K562 (cell line): ENCODE measurements around the gene SIGLEC11. TPM values are rescaled to one million over a fixed set of nuclear protein-coding genes. Genes with fewer than 3 reads are reported as not detected.

Experiments used
- BRD4 ChIP-seq: fragments of 200-600 bp; sonication (generic); IDR thresholded peaks from 2 replicates; pipeline ENCODE4 v1.6.1; 2017; ENCODE audit warnings: inconsistent platforms
- CAMTA2 ChIP-seq: fragments of 250-450 bp; sonication (Bioruptor Pico); conservative IDR thresholded peaks from 2 replicates; pipeline ENCODE4 v1.5.1; 2022
- CBX3 ChIP-seq, 2 experiments: IDR thresholded peaks; 1 replicate in 1 of 2; 2 replicates in 1 of 2; pipeline ENCODE4 v1.6.1; 2012; ENCODE audit warnings: inconsistent platforms in 2 of 2, low read length in 2 of 2, borderline replicate concordance in 1 of 2, control low read depth in 1 of 2
- HMG20B ChIP-seq: fragments of 250-450 bp; sonication (Bioruptor Pico); IDR thresholded peaks from 2 replicates; pipeline ENCODE4 v1.5.0; 2021; ENCODE audit warnings: mild to moderate bottlenecking
- HOMEZ ChIP-seq: fragments of 250-450 bp; sonication (Bioruptor Pico); IDR thresholded peaks from 2 replicates; pipeline ENCODE4 v1.4.0; 2020; ENCODE audit warnings: mild to moderate bottlenecking, moderate library complexity
- LARP7 ChIP-seq: fragments of 450-650 bp; IDR thresholded peaks from 2 replicates; pipeline ENCODE4 v1.6.1; 2016
- MLLT1 ChIP-seq, 2 experiments: fragments of 450-650 bp; IDR thresholded peaks; 2 replicates each; pipeline ENCODE4 v1.6.1; 2016
- MTA3 ChIP-seq: fragments of 450-650 bp; formaldehyde crosslinking; IDR thresholded peaks from 2 replicates; pipeline ENCODE4 v1.6.1; 2017; ENCODE audit warnings: mild to moderate bottlenecking, borderline replicate concordance
- RAD21 ChIP-seq, 2 experiments: fragments of 250-450 bp in 1 of 2; fragments of 450-650 bp in 1 of 2; sonication (Bioruptor Pico) in 1 of 2; formaldehyde crosslinking in 1 of 2; IDR thresholded peaks in 1 of 2; conservative IDR thresholded peaks in 1 of 2; 2 replicates each; pipeline versions ENCODE4 v1.4.0 to v1.8.0; 2020 to 2022; ENCODE audit warnings: mild to moderate bottlenecking in 2 of 2, moderate library complexity in 1 of 2
- RFX7 ChIP-seq: fragments of 250-450 bp; sonication (Bioruptor Pico); IDR thresholded peaks from 2 replicates; pipeline ENCODE4 v1.5.1; 2021; ENCODE audit warnings: mild to moderate bottlenecking
- RREB1 ChIP-seq: fragments of 250-450 bp; sonication (Bioruptor Pico); IDR thresholded peaks from 2 replicates; pipeline ENCODE4 v1.4.0; 2020
- SNRNP70 ChIP-seq: fragments of 200-400 bp; formaldehyde crosslinking; optimal IDR thresholded peaks from 2 replicates; pipeline ENCODE3; 2017; ENCODE audit warnings: low read depth, low read length
- SOX6 ChIP-seq: fragments of 450-650 bp; IDR thresholded peaks from 2 replicates; pipeline ENCODE4 v1.6.1; 2014; ENCODE audit warnings: mild to moderate bottlenecking
- TCF15 ChIP-seq: fragments of 250-450 bp; sonication (Bioruptor Pico); IDR thresholded peaks from 2 replicates; pipeline ENCODE4 v1.8.0; 2022; ENCODE audit warnings: moderate library complexity, mild to moderate bottlenecking, inconsistent platforms
- THRA ChIP-seq: fragments of 450-650 bp; IDR thresholded peaks from 2 replicates; pipeline ENCODE4 v1.6.1; 2017; ENCODE audit warnings: mild to moderate bottlenecking, moderate library complexity
- THRAP3 ChIP-seq: fragments of 450-650 bp; IDR thresholded peaks from 2 replicates; pipeline ENCODE4 v1.6.1; 2016; ENCODE audit warnings: mild to moderate bottlenecking, inconsistent platforms, borderline replicate concordance
- ZNF212 ChIP-seq: fragments of 450-650 bp; formaldehyde crosslinking; IDR thresholded peaks from 2 replicates; pipeline ENCODE4 v1.4.0; 2020; ENCODE audit warnings: mild to moderate bottlenecking
- ZNF695 ChIP-seq: fragments of 450-650 bp; formaldehyde crosslinking; IDR thresholded peaks from 2 replicates; pipeline ENCODE4 v1.4.0; 2020; ENCODE audit warnings: mild to moderate bottlenecking, moderate library complexity
- ZNF717 ChIP-seq: fragments of 250-450 bp; sonication (Bioruptor Pico); IDR thresholded peaks from 2 replicates; pipeline ENCODE4 v1.5.0; 2021
- polyA plus RNA-seq, 8 experiments: library from polyadenylated mRNA; depleted of rRNA in 4 of 8; stranded (reverse) in 5 of 8; unstranded in 3 of 8; fragments of >200 nt; fragmentation: Nextera tagmentation in 2 of 8; fragmentation: Illumina TruSeq in 1 of 8; extraction: Ambion mirVana in 2 of 8; extraction: Trizol in 1 of 8; gene quantifications; 2 replicates each; pipeline versions ENCODE4 v1.2.1 to v1.2.3, GENCODE V29; 2011 to 2014; ENCODE audit warnings: inconsistent platforms in 1 of 8, missing spikeins in 1 of 8
- total RNA-seq, 7 experiments: library from RNA; depleted of rRNA in 6 of 7; stranded (reverse); fragments of >200 nt in 6 of 7; fragmentation: Illumina TruSeq in 2 of 7; extraction: Trizol in 2 of 7; gene quantifications; 2 replicates each; pipeline versions ENCODE4 v1.2.1 to v1.2.3, GENCODE V29; 2011 to 2021; ENCODE audit warnings: low replicate concordance in 1 of 7

Gene SIGLEC11
- total and polyA plus RNA-seq, 9 of the 15 experiments (the other 6 are each of a cell fraction or from before 2014, with no cell fraction given): not detected

- peak; percentile 93 to 96 for TF ChIP-seq MLLT1 (IDR thresholded peaks at IDR 0.05)
- peak; percentile 31; the same call in 1 of the 2 replicates for TF ChIP-seq LARP7
- peak; percentile 72; the same call in 1 of the 2 replicates for TF ChIP-seq CAMTA2 (CRISPR knock-in tag)
- TF ChIP-seq THRA: no peak
- peak; percentile 81; the same call in 1 of the 2 replicates for TF ChIP-seq RREB1 (CRISPR knock-in tag)
- TF ChIP-seq HMG20B (CRISPR knock-in tag): peak; percentile 84; the same call in 1 of the 2 replicates
- 0 out of 2 replicates have a peak, but pooled peaks have one; percentile 30 for TF ChIP-seq SOX6
- no peak for TF ChIP-seq TCF15
- TF ChIP-seq RAD21 (CRISPR knock-in tag; conservative IDR thresholded peaks at IDR 0.05 in 1 of 2, IDR thresholded peaks at IDR 0.05 in 1 of 2): 0 out of 4 replicates have a peak, but pooled peaks of 1 of the 2 experiments have one; percentile 5
- TF ChIP-seq ZNF695: no peak
- 0 out of 2 replicates have a peak, but pooled peaks have one; percentile 61 for TF ChIP-seq ZNF717 (CRISPR knock-in tag)
- peak; percentile 94 for TF ChIP-seq MTA3
- TF ChIP-seq ZNF212 (CRISPR knock-in tag): no peak
- peak; percentile 75 for TF ChIP-seq THRAP3
- peak; percentile 80 for TF ChIP-seq BRD4
- TF ChIP-seq CBX3 (IDR thresholded peaks at IDR 0.05; ENCODE audit: borderline replicate concordance in 1 of 2, low read length in 2 of 2): no peak; a peak in 1 of 3 replicates
- no peak for TF ChIP-seq HOMEZ (CRISPR knock-in tag)
- TF ChIP-seq SNRNP70: no peak
- no peak for TF ChIP-seq RFX7 (CRISPR knock-in tag)
These were observed 31.8 kb downstream of the SIGLEC11 start, which contains the start of the genes ATF5 and NUP62 (continued) for GRCh38 chr19:49929121-49929610.
